Endothelial cell of umbilical vein (primary cell): ENCODE measurements around the gene KRTAP4-8. TPM values are rescaled to one million over a fixed set of nuclear protein-coding genes. Genes with fewer than 3 reads are reported as not detected.
A peak's percentile ranks its signal among the peaks of the same experiment; 100 is the strongest.

Experiments
- BruUV-seq: library from RNA; stranded (reverse); fragments of 400-500 nt; replicated peaks from 2 replicates; lab custom pipeline; 2021; lab: Mats Ljungman, UMichigan
- CTCF ChIA-PET: fragments of 300-600, 350-600 bp; sonication (Branson Sonifier 250); formaldehyde crosslinking; loops from one replicate; lab custom pipeline; 2021; ENCODE audit warnings: antibody characterized with exemption, inconsistent platforms; lab: Charles Lee
- POLR2A ChIA-PET: fragments of 300-600, 350-600 bp; sonication (Branson Sonifier 250); formaldehyde crosslinking; loops from one replicate; lab custom pipeline; 2021; ENCODE audit warnings: antibody characterized with exemption, inconsistent platforms; lab: Charles Lee
- DNase-seq: peaks from one replicate; pipeline ENCODE4 v3.0.0-alpha.2; 2011; ENCODE audit warnings: low read depth, low spot score
- FAIRE-seq: peaks from 2 replicates; lab custom pipeline; 2011; peaks lifted over from hg19 to GRCh38; lab: Jason Lieb, UNC
- H2AFZ ChIP-seq: 2 replicates; pipeline ENCODE4 v1.6.0; 2012; ENCODE audit warnings: low read depth, low read length, control low read depth, inconsistent platforms
- H3K27ac ChIP-seq: 2 replicates; pipeline ENCODE4 v1.5.1; 2011; ENCODE audit warnings: low read depth, mild to moderate bottlenecking, control low read depth, low read length, moderate library complexity; ENCODE audit not compliant: insufficient read depth
- H3K27me3 ChIP-seq, 2 experiments: 2 replicates each; pipeline versions ENCODE4 v1.6.0 to v1.6.1; 2011; ENCODE audit warnings: low read length in 2 of 2, mixed read lengths in 1 of 2; ENCODE audit not compliant: control insufficient read depth in 2 of 2, insufficient read depth in 2 of 2
- H3K36me3 ChIP-seq, 2 experiments: 2 replicates in 1 of 2; 3 replicates in 1 of 2; pipeline ENCODE4 v1.5.1; 2011; ENCODE audit warnings: low read length in 2 of 2, mild to moderate bottlenecking in 1 of 2, moderate library complexity in 1 of 2; ENCODE audit not compliant: control insufficient read depth in 2 of 2, insufficient read depth in 2 of 2; ENCODE audit errors: extremely low read depth in 1 of 2
- H3K4me1 ChIP-seq: 3 replicates; pipeline ENCODE4 v1.5.1; 2011; ENCODE audit warnings: mild to moderate bottlenecking, low read length; ENCODE audit not compliant: control insufficient read depth, insufficient read depth; ENCODE audit errors: extremely low read depth
- H3K4me2 ChIP-seq: 2 replicates; pipeline ENCODE4 v1.6.1; 2011; ENCODE audit warnings: low read length, control low read depth, mixed read lengths; ENCODE audit not compliant: insufficient read depth
- H3K4me3 ChIP-seq, 3 experiments: fragments of 200-600 bp in 1 of 3; sonication (generic), shearing (Covaris generic) in 1 of 3; replicated peaks in 1 of 3; 2 replicates each; pipeline ENCODE4 v1.5.1; 2011 to 2016; ENCODE audit warnings: control low read depth in 3 of 3, low read length in 3 of 3, mild to moderate bottlenecking in 2 of 3, inconsistent platforms in 1 of 3, low read depth in 1 of 3, moderate library complexity in 1 of 3; ENCODE audit not compliant: insufficient read depth in 1 of 3
- H3K79me2 ChIP-seq: 2 replicates; pipeline ENCODE4 v1.6.0; 2012; ENCODE audit warnings: low read length, inconsistent platforms; ENCODE audit not compliant: control insufficient read depth, insufficient read depth
- H3K9ac ChIP-seq: replicated peaks from 2 replicates; pipeline ENCODE3; 2011; ENCODE audit warnings: low read length, control low read depth; ENCODE audit not compliant: insufficient read depth; ENCODE audit errors: extremely low read depth
- H3K9me1 ChIP-seq: replicated peaks from 3 replicates; pipeline ENCODE4 v1.6.0; 2011; ENCODE audit warnings: mild to moderate bottlenecking, low read length; ENCODE audit not compliant: control insufficient read depth, insufficient read depth; ENCODE audit errors: extremely low read depth
- H3K9me3 ChIP-seq: replicated peaks from 2 replicates; pipeline ENCODE4 v1.5.1; 2012; ENCODE audit warnings: low read length, inconsistent platforms; ENCODE audit not compliant: control insufficient read depth, insufficient read depth
- H4K20me1 ChIP-seq: replicated peaks from 2 replicates; pipeline ENCODE3; 2011; ENCODE audit warnings: mild to moderate bottlenecking, low read length; ENCODE audit not compliant: control insufficient read depth, insufficient read depth; ENCODE audit errors: extremely low read depth
- EZH2 ChIP-seq: IDR thresholded peaks from 2 replicates; pipeline ENCODE4 v1.6.1; 2012; ENCODE audit warnings: borderline replicate concordance, low read depth, mild to moderate bottlenecking, moderate library complexity, low read length, inconsistent platforms; ENCODE audit not compliant: severe bottlenecking
- FOS ChIP-seq: IDR thresholded peaks from 2 replicates; pipeline ENCODE4 v1.6.1; 2011; ENCODE audit warnings: mild to moderate bottlenecking, low read length, moderate library complexity, borderline replicate concordance; ENCODE audit not compliant: insufficient read depth
- GATA2 ChIP-seq: IDR thresholded peaks from 2 replicates; pipeline ENCODE4 v1.7.0; 2011; ENCODE audit warnings: low read depth, mild to moderate bottlenecking, moderate library complexity, mixed read lengths, low read length; ENCODE audit not compliant: insufficient read length, insufficient read depth
- JUN ChIP-seq: IDR thresholded peaks from 2 replicates; pipeline ENCODE4 v1.6.1; 2011; ENCODE audit warnings: borderline replicate concordance, low read depth; ENCODE audit not compliant: insufficient read length, insufficient read depth
- MYC ChIP-seq: IDR thresholded peaks from one replicate; pipeline ENCODE4 v1.6.1; 2011; ENCODE audit warnings: mild to moderate bottlenecking, low read depth, low read length
- POLR2A ChIP-seq: IDR thresholded peaks from 2 replicates; pipeline ENCODE4 v1.6.1; 2012; ENCODE audit warnings: low read depth, mild to moderate bottlenecking, control low read depth, low read length
- POLR2AphosphoS5 ChIP-seq: IDR thresholded peaks from 2 replicates; pipeline ENCODE4 v1.6.1; 2012; ENCODE audit warnings: low read depth, mild to moderate bottlenecking, control low read depth, low read length, moderate library complexity; ENCODE audit not compliant: insufficient read depth
- dilution Hi-C: fragments of 300-500 bp; cut with MboI; formaldehyde crosslinking; loops from one replicate; pipeline ENCODE4 v1.15.0; 2019; ENCODE audit warnings: low sequenced_read_pairs; ENCODE audit not compliant: extremely low pct_ligation_motif_present
- intact Hi-C: fragments of 100-400 bp; cut with micrococcal nuclease; formaldehyde crosslinking; loops from one replicate; pipeline ENCODE4 v1.10.0; 2022
- polyA plus RNA-seq, 4 experiments: library from polyadenylated mRNA; depleted of rRNA in 3 of 4; stranded (reverse) in 3 of 4; unstranded in 1 of 4; fragments of >200 nt; gene quantifications; 2 replicates each; pipeline versions ENCODE4 v1.2.1 to v1.2.3, GENCODE V29; 2011 to 2012; ENCODE audit warnings: missing spikeins in 1 of 4
- total RNA-seq: library from RNA; stranded (reverse); gene quantifications from 2 replicates; pipeline ENCODE4 v1.2.3, GENCODE V29; 2021
- TF ChIP-seq, protein P1 (sequence below), 2 donors: IDR thresholded peaks; 1 replicate in 1 of 2; 2 replicates in 1 of 2; pipeline ENCODE4 v1.5.1; 2011; ENCODE audit warnings: low read length in 2 of 2, mild to moderate bottlenecking in 2 of 2, moderate library complexity in 2 of 2, control low read depth in 1 of 2, inconsistent platforms in 1 of 2, low read depth in 1 of 2; ENCODE audit not compliant: insufficient read depth in 1 of 2; ENCODE audit errors: extremely low read depth in 1 of 2
- TF ChIP-seq, protein P2 (sequence below): IDR thresholded peaks from 2 replicates; pipeline ENCODE4 v1.6.1; 2011; ENCODE audit not compliant: insufficient read depth, insufficient read length

Gene KRTAP4-8
- total and polyA plus RNA-seq, 2 donors (not counting 3 experiments of a cell fraction or from before 2014, with no cell fraction given) = not detected

DNA sequence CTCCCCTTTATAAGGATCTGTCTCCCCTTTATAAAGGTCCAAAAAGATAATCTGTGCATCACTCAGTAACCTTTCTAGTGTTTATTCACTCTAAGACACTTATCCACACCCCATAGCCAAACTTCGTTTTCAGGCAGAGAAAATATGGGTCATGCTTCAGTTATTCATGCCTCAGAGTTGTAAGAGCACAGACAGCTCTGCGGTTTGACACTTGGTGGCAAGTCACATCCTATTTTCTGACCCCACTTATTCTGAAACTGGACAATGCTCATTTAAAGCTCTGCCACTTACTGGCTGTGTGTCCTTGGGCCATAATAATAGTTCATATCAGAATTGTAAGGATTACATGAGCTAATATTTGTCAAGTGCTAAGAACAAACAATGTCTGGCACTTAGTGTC lies 48.8 kb downstream of the KRTAP4-8 start:
- ChIA-PET POLR2A (no interaction called here), CTCF (no interaction called here)
- H2AFZ ChIP-seq = no peak overlapping the region
- DNase-seq (no peak), FAIRE-seq (no peak)
- no peaks in the 10 kb centered on the region for H3K79me2 ChIP-seq
- H3K9me1 ChIP-seq = no peaks in the 10 kb centered on the region
- TF ChIP-seq GATA2 (no peak), JUN (no peak), FOS (peak; percentile 52)
- TF ChIP-seq, protein P1, sequence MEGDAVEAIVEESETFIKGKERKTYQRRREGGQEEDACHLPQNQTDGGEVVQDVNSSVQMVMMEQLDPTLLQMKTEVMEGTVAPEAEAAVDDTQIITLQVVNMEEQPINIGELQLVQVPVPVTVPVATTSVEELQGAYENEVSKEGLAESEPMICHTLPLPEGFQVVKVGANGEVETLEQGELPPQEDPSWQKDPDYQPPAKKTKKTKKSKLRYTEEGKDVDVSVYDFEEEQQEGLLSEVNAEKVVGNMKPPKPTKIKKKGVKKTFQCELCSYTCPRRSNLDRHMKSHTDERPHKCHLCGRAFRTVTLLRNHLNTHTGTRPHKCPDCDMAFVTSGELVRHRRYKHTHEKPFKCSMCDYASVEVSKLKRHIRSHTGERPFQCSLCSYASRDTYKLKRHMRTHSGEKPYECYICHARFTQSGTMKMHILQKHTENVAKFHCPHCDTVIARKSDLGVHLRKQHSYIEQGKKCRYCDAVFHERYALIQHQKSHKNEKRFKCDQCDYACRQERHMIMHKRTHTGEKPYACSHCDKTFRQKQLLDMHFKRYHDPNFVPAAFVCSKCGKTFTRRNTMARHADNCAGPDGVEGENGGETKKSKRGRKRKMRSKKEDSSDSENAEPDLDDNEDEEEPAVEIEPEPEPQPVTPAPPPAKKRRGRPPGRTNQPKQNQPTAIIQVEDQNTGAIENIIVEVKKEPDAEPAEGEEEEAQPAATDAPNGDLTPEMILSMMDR (IDR thresholded peaks at IDR 0.05; ENCODE audit: extremely low read depth in 1 of 2, insufficient read depth in 1 of 2, low read depth in 1 of 2, low read length in 2 of 2) = no peak
- H3K4me3 ChIP-seq = no peak overlapping the region
- peaks cover 5 to 7% of the 10 kb centered on the region in 2 experiments for H3K27me3 ChIP-seq
- no peaks in the 10 kb centered on the region for H3K4me1 ChIP-seq
- intact Hi-C loops = no loop called here
- H3K4me2 ChIP-seq = no peak overlapping the region
- dilution Hi-C loops = no loop called here
- no peaks in the 10 kb centered on the region for H4K20me1 ChIP-seq
- H3K36me3 ChIP-seq = no peaks in the 10 kb centered on the region
- H3K27ac ChIP-seq = no peak overlapping the region
- H3K9me3 ChIP-seq = no peaks in the 10 kb centered on the region
- BruUV-seq = no TSS peak
- H3K9ac ChIP-seq = no peak overlapping the region

DNA sequence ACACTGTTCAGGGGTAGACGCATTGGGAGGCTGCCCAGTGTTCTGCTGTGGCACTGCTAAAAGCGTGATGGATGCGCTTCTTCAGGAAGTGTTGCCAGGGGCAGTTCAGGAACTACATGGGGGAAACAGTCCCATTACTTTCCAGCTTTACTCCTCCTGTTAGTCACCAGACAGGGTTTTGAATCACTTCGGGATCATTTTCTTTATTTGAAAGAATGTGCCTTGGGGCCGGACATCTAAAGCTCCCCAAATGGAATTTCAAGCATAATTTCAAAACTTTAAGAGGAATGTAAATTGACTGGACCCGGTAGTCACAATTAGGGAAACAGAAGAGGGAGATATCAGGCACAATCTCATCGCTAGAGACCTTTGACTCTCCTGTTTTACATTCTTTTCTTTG lies 49.5 kb downstream of the KRTAP4-8 start:
- TF ChIP-seq EZH2 = no peak
- TF ChIP-seq, protein P2, sequence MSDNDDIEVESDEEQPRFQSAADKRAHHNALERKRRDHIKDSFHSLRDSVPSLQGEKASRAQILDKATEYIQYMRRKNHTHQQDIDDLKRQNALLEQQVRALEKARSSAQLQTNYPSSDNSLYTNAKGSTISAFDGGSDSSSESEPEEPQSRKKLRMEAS = no peak
- TF ChIP-seq, protein P1 (IDR thresholded peaks at IDR 0.05; ENCODE audit: extremely low read depth in 1 of 2, insufficient read depth in 1 of 2, low read depth in 1 of 2, low read length in 2 of 2) = no peak
- no peak for TF ChIP-seq JUN
- no peak for TF ChIP-seq GATA2
- TF ChIP-seq MYC = no peak
- TF ChIP-seq POLR2AphosphoS5 = no peak
- TF ChIP-seq POLR2A = no peak
- no peak for TF ChIP-seq FOS
- no peaks in the 10 kb centered on the region for H4K20me1 ChIP-seq
- intact Hi-C loops = no loop called here
- FAIRE-seq (no peak), DNase-seq (no peak)
- no peak overlapping the region for H2AFZ ChIP-seq
- no peaks in the 10 kb centered on the region for H3K36me3 ChIP-seq
- ChIA-PET CTCF (no interaction called here), POLR2A (no interaction called here)
- dilution Hi-C loops = no loop called here
- peaks cover 5 to 7% of the 10 kb centered on the region in 2 experiments for H3K27me3 ChIP-seq
- H3K4me2 ChIP-seq = no peak overlapping the region
- no peaks in the 10 kb centered on the region for H3K4me1 ChIP-seq
- H3K9ac ChIP-seq = no peak overlapping the region
- H3K79me2 ChIP-seq = no peaks in the 10 kb centered on the region
- H3K9me1 ChIP-seq = no peaks in the 10 kb centered on the region
- no peak overlapping the region for H3K4me3 ChIP-seq
- BruUV-seq = no TSS peak
- no peak overlapping the region for H3K27ac ChIP-seq
- no peaks in the 10 kb centered on the region for H3K9me3 ChIP-seq
